HuH-7.5 (cell line): ENCODE results near the gene GSE1.

ENCODE experiments used
- DNase-seq: peaks from one replicate; pipeline ENCODE4 v3.0.0; 2011; ENCODE audit warnings: low spot score

The GSE1 gene

DNA sequence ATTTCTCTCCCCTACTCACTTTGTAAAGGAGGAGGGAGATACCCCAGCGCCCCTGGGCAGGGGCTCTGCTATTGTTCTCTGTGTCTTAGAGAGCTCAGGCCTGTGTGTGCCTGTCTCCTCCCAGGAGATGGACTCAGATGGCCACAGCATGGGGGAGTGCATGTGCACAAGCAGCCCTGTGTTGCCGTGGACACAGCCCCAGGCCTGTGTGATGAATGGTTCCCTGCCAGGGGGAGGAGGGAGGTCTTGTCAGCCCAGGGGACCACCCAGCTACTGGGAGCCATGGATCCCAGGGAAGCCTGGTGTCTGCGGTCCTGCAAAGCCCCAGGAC lies 49.3 kb downstream of the GSE1 start:
- DNase-seq: no peak

DNA sequence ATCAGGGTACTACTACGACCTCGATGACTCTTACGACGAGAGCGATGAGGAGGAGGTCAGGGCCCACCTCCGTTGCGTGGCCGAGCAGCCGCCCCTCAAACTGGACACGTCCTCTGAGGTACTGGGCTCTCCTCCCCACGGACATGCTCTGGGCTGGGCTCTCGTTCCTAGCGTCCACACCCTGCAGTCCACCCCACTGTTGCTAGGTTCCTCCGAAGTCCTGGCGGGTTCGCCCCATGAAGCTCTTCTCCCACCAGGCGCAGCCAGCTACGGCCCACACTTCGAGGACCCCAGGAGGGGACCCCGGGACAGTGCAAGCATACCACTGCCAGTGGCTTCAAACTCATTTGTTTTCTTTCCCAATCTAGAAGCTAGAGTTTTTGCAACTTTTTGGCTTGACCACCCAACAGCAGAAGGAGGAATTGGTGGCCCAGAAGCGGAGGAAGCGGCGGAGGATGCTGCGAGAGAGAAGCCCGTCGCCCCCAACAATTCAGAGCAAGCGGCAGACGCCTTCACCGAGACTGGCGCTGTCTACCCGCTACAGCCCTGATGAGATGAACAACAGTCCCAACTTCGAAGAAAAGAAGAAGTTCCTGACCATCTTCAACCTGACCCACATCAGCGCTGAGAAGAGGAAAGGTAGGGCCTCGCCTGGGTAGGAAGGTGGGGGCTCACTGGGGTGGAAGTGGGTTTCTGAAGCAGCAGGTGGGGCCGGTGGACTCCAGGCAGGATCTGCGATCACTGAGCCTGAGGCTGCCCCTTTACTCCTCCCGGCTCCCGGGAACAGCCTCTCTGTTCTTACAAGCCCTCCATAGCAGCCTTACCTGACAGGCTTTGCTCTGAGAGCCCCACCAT lies 50.1 kb downstream of the GSE1 start:
- no peak for DNase-seq

DNA sequence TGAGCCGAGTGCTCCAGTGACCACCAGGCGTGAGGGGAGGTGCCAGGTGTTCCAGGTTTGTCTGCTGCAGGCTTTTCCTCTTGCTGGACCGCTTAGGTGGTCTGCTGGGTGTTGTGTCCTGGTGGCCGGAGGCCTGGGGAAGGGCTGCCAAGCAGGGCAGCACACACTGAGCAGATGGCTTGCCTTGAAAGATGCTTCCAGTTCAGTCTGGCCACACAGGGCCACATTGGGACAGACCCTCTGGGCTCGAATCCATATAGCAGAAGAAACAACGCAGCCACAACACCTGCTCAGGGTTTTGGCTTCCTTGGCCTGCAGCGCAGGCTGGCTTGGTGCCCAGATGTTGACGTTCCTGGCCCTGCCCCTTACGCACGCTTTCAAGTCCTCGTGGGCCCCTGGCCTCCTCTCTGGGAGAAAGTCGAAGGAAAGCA lies 50.8 kb downstream of the GSE1 start:
- no peak for DNase-seq

DNA sequence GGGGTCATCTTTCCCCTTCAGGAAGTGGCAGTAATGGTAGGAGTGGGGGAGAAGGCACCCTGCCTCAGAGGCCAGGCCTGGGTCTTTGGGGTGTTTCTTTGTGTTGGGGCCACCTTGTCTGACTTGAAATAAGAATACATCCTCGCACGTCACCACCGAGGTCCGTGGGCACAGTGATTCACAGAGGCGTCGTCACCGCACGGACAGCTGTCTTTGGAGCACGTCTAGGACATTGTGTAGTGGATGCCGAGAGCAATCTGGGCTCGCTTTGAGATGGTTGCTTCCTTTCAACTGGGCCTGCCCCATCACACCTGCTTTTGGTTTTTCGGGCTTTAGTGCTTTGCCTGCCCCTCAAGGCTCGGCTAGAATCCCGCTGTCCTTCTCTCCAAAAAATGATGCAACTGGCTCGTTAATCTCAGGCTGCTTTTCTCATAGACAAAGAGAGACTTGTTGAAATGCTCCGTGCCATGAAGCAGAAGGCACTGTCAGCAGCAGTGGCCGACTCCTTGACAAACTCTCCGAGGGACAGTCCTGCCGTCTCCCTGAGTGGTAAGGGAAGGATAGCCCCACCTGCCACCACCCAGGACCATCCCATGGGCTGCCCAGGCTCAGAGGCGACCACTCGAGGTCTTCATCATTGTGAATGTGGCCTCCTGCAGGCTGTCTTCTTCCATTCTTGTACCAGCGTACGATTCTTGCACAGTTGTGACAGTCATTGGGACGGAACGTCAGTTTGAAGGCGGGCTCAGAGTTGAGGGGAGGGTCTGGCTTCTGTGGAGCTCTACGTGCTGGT lies 51.7 kb downstream of the GSE1 start:
- DNase-seq: no peak

DNA sequence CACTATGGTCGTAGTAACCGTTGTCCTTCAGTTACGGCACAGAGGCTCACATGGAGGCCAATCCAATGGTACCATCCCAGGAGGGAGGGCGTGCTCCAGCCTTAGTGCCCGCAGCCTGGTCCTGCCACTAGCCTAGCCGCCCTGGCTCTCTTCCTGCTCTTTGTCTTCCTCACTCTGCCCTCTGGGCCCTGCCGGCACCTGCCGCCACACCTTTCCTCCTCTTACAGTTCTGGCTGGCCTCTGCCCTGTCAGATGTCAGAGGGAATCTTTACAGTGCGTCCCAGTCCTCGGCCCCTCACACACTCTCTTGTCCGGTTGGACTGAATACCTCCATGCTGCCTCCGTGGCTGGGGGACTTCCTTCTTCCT lies 52.2 kb downstream of the GSE1 start:
- DNase-seq: no peak

DNA sequence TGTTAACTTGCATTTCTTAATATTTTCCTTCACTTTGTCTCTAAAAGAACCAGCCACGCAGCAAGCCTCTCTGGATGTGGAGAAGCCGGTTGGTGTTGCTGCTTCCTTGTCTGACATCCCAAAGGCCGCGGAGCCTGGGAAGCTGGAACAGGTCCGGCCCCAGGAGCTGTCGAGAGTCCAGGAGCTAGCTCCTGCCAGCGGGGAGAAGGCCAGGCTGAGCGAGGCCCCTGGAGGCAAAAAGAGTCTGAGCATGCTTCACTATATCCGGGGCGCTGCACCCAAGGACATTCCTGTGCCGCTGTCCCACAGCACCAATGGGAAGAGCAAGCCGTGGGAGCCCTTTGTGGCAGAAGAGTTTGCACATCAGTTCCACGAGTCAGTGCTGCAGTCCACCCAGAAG lies 52.8 kb downstream of the GSE1 start:
- DNase-seq: no peak

DNA sequence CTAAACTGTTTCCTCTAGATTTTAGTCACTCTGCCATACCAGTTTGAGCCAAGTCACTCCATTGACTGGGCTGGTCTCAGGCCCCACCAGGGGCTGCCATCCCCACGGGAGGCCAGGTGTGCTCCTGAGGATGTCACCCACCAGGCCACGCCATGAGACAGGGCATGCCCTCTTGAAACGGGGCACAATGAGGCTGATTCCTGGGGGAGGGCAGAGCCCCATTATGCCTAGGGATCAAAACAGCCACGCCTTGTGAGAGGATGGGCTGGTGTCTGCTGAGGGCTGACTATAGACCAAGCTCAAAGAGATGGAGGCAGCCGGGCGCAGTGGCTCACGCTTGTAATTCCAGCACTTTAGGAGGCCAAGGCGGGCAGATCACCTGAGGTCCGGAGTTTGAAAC lies 54.1 kb downstream of the GSE1 start:
- no peak for DNase-seq

DNA sequence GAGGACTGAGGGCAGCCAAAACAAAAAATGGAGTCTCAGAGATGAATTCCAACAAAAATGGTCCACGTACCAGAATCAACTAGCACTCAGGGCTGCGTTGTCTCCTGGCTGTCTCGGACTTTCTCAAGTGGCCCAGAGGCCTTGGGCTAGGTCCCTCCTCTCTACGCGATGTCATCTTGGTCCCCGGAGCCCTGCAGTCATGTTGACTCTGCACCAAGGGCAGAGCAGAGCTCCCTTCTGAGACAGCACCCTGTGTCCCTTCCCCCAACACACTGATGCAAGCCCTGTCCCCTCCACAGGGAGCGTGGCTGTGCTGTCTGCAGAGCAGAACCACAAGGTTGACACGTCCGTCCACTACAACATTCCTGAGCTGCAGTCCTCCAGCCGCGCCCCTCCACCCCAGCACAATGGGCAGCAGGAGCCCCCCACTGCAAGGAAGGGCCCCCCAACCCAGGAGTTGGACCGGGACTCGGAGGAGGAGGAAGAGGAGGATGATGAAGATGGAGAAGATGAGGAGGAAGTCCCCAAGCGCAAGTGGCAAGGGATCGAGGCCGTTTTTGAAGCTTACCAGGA lies 54.8 kb downstream of the GSE1 start:
- no peak for DNase-seq

DNA sequence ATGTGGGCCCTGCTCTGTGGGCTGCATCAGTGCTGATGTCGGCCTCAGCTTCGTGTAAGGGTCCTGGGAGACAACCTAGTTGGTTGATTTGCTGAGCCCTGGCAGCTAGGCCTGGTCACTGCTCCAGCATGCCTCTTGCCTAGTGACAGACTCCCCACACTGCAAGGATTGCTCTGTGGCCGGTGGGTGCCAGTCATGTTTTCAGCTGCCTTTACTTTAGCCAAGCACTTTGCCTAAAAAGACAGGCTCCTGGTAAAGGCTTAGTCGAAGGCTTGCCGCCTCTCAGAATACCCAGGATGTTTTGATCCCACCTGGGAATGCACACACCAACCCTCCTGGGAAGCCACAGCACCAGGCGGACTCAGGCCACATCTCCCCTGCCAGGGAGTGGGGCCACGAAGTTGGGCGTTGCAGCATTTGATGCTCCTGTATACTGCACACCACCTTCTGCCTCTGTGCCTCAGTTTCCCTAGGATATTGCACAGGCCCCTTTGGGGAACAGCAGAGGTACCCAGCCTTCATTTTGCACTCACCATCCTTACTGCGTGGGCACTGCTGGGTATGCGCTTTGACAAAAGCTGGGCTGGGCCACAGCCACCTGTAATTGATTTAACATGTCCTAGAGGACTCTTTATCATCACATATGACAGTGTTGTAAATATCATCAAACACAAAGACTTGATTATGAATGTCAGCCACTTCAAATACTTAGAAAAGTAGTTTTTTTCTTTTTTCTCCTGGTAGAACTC lies 55.7 kb downstream of the GSE1 start:
- DNase-seq: no peak

DNA sequence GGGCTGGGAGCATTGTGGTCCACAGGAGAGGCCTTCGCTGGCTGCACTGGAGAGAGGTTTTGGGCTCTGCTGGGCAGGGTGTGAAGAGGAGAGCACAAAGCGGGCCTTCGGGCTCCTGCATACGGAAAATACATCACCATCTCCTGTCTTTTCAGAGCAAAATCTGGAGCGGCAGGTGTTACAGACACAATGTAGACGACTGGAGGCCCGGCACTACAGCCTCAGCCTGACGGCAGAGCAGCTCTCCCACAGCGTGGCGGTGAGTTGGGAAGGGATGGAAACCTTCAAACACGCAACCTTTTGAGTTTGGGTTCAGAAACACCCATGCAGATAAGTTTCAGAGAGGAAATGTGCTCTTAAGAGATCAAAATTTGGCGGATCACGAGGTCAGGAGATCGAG lies 57.7 kb downstream of the GSE1 start:
- no peak for DNase-seq

DNA sequence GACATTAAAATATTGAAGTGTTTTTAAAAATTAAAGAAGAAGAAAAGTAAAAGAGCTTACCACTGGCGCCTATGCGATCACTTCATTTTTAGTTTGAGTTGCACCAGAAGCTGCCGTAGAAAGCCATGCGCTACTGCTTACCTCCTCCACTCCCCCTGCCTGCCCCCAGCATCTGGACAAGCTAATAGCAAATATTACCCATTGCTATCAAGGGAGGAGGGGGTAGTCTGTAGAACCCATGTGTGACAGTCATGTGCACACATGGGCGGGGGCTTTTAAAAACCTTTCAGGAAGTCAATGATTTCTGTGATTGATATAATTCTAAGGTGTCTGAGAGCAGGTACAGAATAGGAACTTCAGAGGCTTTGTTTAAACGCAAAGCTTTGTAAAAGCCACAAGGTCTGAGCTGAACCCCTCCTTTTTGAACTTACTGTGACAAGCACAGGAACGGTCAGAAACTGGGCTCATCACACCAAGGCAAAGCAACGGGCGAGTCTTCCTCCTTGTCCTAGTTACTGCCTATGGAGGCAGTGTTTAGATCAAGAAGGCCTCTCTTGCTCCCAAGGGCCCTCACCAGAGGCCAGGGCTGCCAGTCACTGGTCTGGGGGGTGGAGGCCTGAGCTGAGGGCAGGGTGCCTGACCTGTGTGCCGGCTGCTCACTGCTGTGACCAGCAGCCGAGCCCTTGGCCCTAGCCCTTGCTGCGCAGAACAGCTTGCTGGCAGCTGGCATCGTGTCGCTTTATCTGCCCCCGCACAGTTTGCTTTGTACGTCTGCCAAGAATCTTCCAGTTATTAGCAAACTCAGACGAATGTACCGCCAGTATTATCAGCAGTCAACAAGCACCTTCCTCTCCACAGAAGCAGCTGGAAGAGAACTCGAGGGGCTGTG lies 60.7 kb downstream of the GSE1 start:
- no peak for DNase-seq

DNA sequence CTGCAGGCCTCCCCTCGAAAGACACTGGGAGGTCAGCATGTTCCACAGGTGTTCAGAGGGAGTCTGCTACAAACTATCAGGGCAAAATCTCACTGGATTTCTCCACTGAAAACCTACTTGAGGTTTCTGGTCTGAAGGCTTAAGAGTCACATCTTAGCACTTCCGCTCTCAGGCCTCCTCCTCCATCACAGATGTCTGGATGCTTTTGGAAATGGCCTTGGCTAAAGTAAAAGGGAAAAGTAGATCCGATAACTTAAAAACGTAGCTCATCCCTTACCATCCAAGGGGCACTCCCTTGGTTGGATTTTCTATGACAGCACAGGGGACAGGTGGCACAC lies 61.3 kb downstream of the GSE1 start:
- DNase-seq: no peak

DNA sequence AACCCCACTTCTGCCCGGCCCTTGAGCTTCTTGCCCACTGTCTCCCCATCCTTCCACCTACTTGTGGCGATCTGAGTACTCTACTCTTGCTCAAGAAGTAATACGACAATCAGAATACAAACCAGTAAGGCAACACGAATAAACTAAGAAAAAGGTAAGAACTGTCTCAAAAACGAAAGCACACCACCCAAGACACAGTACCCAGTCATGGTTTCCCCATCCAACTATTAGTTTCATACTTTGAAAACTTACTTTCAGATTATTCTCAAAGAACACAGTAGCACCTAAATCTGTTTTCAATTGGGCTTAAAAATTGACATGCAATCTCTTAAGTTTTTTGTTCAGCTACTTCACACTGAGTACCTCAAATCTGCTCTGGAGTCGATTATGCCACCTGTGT lies 61.7 kb downstream of the GSE1 start:
- DNase-seq: no peak

DNA sequence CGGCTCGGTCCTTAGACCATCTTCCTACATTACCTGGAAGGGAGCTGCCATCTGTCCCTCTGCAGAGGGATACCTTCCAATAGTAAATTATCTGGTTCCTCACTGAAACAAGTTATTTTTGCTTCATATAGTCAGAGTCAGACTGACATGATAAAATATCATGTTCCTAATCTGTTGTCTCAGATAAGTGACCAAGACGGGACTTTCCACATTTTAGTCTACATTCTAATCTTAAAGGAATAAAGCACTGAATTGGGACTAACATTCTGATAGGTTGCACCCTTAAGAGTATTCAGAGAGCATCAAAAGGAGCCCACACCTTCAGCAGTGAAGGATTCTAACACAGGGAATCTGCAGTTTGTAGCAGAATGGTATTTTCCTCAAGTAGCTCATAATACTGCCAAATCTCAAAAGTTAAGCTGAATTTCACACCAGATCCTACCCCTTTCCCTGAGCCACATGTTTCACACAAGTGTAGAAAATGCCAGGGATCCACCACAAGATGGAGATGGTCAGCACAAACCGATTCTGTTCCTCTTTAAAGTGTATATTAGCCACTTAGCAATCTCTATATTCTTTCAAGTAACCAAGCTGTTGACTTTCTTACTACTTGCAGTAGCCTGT lies 62.2 kb downstream of the GSE1 start:
- no peak for DNase-seq

DNA sequence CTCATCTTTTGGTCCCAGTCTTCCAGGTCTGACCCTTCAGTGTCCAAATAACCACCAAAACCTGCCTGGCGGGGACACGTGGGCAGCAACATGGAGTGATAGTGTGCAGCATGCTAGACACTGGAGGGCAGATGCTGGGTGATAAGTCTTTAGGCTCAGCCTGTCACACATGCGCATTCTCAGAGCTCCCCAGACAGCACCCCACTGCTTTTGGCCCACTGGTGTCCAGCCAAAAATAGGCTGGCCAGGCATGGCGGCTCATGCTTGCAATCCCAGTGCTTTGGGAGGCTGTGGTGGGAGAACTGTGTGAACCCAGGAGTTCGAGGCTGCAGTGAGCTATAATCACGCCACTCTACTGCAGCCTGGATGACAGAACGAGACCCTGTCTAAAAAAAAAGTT lies 63.3 kb downstream of the GSE1 start:
- no peak for DNase-seq

DNA sequence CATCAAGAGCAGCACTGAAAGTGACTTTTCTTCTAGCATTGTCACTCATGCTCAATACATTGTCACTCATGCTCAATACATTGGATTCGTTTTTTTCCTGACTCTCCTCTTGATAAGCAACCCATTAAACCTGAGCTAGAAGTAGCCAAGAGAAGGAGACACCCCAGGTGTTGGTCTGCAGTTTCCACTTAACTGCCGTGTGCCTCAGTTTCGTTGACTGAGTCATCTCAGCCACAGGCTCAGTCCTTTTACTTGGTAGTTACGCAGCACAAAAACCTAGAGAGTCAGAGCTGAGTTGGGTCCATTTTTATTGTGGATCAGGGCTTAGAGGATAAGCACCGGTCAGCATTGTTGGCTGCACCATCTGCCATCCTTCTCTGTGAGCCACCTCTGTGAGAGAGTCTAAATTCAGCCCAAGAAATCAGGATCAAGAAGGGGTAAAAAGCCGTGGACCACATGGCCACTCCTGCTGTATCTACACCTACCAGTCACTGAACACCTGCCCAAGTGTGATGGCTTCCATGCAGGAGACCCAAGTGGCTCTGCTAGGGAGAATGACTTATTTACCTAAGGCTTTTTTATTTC lies 64.4 kb downstream of the GSE1 start:
- DNase-seq: no peak

DNA sequence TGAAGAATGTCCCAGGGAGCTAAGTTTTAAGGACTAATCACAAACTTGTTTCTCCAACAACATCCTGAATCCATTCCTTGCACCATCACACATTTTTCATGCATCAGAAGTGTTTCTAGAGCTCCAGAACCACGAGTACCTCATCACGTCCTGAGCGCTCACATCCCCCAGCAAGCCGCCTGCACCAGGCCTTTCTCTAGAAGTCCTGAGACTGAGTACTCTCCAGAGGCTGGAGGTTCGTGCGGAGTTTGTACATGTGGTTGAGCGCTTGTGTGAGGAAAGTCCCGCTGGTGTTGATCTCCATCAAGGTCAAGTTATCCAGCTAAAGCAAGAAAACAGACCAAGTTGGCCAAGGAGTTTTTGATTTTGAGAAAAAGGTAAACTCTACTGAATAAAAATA lies 64.9 kb downstream of the GSE1 start:
- no peak for DNase-seq

DNA sequence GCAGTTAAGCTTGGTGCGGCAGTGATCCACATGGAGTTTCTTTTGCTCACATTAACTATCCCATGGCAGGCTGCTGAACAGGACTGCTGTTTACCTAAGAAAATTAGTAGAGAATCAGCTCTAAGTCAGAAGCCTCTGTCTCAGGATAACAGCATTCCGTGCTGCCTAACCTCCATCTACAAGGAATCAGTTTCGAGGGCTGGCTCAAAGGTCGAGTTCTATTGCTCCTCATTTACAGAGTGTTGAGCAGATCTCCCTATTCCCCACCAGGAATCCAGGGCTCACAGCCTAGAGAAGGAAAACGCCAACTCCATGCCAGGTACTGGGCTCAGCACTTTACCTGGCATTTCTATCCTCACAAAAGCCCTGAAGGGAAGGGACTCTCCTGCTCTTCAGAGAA lies 65.7 kb downstream of the GSE1 start:
- DNase-seq: no peak

DNA sequence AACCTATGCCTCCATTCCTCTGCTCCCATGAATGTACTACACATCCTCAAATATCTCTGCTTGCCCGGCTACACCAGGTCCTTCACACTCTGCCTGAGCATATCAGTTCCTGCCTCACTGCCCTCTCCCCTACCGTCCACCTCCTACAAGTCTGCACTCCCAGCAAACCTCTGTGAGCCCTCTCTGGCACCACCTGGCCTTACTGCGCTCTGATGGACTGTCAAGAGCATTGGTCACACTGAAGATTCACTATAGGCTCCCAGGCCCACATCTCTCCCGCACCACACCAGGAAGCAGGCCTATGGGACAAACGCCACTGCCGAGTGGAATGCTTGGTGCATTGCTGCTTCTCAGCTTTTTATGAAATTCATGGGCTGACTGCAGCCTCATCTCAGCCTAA lies 66.7 kb downstream of the GSE1 start:
- DNase-seq: no peak

DNA sequence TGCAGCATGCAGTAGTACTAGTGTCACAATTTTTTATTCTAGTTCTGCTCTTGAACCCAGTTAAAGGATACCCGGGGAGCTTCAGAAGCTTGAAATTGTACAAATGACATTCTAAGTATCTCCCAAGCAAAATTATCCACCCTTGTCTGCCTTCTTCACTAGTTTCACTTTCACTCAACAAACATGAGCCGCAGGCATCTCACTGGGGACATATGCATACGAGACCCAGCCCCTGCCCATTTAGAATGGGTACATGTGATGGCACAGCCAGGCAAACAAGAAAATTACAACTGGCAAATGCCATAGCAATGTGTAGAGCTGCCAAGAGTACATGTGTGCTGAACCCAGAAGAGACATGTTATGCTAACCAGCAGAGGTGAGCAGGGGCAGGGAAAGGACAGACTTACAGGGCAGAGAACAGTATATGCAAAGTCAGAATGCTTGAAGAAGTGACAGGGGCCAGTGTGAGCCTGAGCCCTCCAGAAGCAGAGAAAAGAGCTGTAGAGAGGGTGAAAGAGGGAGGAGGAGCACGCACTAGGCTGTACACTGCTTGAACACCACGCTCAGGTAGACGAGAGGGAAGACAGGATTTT lies 67.3 kb downstream of the GSE1 start:
- no peak for DNase-seq

DNA sequence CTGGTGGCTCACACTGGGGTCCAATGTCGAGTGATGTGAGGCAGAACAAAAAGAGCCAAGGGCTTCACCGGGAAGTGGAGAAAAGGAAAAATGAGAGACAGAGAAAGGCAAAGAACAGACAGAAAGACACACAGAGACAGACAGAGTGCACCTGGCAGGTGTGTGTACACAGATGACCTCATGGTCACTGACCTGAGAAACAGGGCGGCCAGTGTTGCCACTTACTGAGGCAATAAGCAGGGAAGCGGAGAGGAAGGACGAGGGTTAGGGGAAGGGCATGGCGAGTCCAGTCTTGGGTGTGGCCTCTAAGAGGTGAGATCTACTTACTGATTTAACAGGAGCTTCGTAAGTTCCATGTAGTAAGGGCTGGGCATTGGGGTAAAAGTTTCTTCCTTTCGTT lies 68.1 kb downstream of the GSE1 start:
- DNase-seq: no peak
